MM.1S (cell line): ENCODE data around the gene SLIT1.

Experiments used
- EZH2phosphoT487 ChIP-seq: fragments of 300-600 bp; sonication (generic); IDR thresholded peaks from 2 replicates; pipeline ENCODE4 v1.6.1; 2018; ENCODE audit warnings: antibody characterized with exemption, low read length
- TF ChIP-seq, protein P1 (sequence below): fragments of 300-600 bp; sonication (generic); IDR thresholded peaks from 2 replicates; pipeline ENCODE4 v1.5.1; 2016; ENCODE audit warnings: antibody characterized with exemption, low read length, mixed read lengths

DNA sequence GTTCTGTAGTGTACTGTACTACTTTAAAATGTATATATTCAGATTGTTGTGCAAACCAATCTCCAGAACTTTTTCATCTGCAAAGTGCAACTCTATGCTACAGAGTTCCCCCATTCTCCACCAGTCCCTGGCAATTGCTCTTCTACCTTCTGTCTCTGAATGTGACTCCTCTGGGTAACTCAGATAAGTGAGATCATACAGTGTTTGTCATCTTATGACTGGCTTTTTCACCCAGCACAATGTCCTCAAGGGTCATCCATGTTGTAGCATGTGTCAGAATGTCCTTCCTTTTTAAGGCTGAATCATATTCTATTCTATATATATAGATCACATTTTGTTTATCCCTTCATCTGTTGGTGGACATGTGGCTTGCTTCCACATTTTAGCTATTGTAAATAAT, 10.8 kb downstream of the SLIT1 start:
- TF ChIP-seq, protein P1, sequence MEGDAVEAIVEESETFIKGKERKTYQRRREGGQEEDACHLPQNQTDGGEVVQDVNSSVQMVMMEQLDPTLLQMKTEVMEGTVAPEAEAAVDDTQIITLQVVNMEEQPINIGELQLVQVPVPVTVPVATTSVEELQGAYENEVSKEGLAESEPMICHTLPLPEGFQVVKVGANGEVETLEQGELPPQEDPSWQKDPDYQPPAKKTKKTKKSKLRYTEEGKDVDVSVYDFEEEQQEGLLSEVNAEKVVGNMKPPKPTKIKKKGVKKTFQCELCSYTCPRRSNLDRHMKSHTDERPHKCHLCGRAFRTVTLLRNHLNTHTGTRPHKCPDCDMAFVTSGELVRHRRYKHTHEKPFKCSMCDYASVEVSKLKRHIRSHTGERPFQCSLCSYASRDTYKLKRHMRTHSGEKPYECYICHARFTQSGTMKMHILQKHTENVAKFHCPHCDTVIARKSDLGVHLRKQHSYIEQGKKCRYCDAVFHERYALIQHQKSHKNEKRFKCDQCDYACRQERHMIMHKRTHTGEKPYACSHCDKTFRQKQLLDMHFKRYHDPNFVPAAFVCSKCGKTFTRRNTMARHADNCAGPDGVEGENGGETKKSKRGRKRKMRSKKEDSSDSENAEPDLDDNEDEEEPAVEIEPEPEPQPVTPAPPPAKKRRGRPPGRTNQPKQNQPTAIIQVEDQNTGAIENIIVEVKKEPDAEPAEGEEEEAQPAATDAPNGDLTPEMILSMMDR, result no peak
- TF ChIP-seq EZH2phosphoT487, result no peak
